DMS53 treated with DMSO at 0.1 percent for 48 hours (cell line): ENCODE measurements around the gene FKBP6.
"Not testable (repeated sequence)": the region's sequence is repeated elsewhere in the genome, so short reads cannot be mapped to it uniquely, and the experiment has no call there.

Experiments used
- DNase-seq: peaks from one replicate; lab custom pipeline; 2025; ENCODE audit not compliant: unreplicated experiment; lab: John Stamatoyannopoulos, UW

The FKBP6 gene

DNA sequence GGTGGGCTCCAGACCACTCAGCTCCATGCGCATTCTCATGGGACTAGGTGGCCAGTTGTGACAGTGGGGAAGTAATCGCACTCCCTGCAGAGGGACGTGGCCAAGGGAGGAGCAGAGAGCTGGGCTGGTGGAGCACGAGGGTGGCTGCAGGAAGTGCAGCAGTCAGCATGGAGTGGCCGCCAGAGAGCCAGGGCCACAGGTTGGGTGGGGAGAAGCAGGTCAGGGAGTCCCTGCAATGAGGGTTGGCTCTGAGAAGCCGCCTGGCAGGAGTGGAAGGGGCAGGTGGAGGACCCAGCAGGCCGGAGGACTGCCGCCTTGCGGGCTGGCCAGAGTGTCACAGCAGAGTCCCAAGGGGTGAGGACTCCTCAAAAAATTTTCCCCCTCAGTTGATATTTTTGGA is 26.2 kb downstream of the FKBP6 start:
- DNase-seq: no peak

DNA sequence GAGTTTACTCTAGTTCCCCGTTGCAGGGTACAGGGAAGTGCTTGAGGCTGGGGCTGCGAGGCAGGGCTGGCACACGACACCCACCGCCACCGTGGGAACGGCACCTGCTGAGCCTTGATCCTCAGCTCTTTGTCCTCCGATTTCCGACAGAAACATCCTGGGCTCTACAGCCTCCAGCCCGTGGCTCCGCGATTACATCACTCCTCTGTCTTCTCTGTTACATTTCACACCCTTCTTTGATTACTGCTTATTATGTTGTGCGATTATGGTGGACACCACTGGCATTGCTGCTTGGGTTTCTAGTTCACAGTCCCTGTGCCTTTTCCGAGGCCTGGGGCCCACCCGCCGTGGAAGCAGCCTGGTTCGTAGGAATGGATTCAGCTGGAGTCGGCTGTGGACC is 26.9 kb downstream of the FKBP6 start:
- DNase-seq: no peak

DNA sequence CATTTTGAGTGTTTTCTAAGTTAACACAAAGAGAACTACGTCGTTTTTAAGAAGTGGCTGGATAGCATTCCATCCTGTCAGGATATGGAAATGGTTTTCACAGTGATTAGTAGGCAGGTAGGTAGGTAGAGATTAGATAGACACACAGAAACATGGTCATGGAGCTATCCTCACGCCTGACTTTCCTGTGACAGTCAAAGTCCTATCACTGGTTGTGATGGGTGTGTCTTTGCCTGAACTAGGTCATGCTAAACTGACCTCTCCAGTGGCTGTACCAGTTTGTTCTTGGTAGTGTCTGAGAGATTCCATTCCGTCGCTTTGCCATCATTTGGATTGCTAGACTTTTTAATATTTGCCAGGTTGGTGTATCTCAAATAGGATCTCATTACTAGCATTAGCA is 28.2 kb downstream of the FKBP6 start:
- no peak for DNase-seq

DNA sequence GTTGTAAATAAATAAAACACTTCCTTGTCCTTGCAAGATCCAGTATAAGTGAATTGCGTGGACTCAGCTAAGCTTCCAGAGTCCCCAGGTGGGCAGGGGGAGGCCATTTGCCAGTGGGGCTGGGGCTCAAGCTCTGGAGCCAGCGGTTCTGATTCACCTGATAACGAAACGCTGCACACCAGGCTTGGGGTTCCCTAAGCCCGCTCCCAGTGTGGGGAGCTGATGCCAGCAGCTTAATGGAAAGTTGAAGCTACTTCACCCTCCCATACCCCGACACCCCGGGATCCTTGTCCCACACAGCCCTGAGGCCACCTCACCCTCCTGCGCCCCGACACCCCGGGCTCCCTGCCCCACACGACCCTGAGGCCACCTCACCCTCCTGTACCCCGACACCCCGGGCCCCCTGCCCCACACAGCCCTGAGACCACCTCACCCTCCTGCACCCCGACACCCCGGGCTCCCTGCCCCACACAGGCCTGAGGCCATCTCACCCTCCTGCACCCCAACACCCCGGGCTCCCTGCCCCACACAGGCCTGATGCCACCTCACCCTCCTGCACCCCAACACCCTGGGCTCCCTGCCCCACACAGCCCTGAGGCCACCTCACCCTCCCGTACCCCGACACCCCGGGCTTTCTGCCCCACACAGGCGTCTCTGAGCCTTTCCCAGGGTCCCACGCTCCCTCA is 30.8 kb downstream of the FKBP6 start:
- no peak for DNase-seq

DNA sequence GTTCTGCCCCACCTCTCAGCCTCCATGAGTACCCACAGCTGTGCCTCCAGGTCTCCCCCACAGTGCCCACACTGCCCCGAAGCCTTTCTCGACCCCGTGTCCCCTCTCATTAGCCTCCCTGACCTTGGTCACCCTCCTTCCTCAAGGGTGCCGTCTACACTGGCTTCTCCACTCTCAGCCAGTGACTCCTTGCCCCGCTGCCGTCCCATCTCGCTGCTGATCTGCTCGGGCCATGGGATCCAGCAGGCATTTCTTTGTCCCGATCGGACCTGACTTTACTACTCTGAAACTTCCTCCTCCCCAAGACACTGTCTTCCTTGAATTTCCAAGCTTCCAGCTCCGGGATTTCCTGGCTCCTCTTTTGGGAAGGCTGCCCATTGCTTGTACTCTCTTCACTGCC is 31.3 kb downstream of the FKBP6 start:
- no peak for DNase-seq

DNA sequence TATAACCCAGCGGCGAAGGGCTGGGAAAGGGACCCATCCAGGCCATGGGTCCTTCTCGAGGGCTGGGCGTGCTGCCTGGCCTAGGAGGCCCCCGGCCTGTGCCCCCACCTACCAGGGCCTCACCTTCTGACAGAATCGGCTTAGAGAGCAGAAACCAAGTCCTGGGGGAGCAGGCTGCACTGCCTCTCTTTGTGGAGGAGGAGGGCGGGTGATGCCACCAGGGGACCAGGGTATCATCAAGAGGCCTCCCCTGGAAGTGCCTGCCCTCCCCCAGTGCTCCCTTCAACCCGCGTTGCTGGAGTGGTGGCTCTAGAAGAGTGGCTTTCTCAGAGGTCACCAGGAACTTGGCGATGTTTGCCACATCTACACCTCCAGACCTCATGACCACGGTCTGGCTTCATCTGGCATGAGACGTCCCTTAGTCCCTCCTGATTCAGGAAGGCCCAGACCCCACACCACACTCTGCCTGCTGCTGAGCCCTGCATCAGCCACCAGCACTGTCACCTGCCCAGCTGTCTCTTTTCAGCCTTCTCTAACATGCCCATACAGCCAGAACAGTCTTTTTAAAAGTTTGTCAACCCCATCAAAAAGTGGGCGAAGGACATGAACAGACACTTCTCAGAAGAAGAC is 31.9 kb downstream of the FKBP6 start:
- no peak for DNase-seq

DNA sequence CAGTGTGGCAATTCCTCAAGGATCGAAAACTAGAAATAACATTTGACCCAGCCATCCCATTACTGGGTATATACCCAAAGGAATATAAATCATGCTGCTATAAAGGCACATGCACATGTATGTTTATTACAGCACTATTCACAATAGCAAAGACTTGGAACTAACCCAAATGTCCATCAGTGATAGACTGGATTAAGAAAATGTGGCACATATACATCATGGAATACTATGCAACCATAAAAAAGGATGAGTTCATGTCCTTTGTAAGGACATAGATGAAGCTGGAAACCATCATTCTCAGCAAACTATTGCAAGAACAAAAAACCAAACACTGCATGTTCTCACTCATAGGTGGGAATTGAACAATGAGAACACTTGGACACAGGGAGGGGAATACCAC is 32.6 kb downstream of the FKBP6 start:
- not testable (repeated sequence) for DNase-seq

DNA sequence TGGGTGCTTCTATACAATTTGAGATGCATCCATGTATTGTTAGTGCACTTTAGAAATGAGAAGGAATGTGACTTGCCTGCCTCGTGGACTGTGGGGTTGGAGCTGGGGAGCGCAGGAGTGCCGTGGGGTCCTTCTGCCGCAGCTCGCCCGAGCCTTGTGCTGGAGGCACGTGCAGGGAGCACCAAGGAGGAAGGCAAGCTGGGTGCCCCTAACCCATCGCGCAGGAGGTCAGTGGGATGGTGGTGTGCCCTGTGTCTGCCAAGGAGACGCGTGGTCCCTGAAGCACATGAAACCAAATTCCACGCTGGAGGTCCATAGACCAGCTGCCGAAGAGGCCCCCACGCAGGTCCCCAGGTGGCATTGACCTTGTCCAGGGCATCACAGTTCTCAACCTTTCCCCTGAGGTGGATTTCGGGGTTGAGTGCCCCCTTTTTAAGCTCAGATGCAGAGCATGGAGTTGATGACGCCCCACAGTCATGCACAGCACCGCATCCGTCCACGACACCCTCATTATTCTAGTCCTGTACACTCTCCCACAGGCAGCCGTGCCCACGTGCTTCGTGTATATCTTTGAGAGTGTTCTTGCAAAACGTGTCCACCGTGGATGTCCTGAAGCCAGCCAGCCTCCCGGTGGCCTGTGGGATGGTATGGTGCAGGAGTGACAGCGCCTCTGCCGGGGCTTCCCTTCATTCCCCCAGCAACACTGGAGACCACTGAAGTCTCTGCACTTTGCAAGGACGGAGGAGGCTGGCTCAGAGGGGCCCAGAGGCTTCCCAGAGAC is 35.5 kb downstream of the FKBP6 start:
- no peak for DNase-seq

DNA sequence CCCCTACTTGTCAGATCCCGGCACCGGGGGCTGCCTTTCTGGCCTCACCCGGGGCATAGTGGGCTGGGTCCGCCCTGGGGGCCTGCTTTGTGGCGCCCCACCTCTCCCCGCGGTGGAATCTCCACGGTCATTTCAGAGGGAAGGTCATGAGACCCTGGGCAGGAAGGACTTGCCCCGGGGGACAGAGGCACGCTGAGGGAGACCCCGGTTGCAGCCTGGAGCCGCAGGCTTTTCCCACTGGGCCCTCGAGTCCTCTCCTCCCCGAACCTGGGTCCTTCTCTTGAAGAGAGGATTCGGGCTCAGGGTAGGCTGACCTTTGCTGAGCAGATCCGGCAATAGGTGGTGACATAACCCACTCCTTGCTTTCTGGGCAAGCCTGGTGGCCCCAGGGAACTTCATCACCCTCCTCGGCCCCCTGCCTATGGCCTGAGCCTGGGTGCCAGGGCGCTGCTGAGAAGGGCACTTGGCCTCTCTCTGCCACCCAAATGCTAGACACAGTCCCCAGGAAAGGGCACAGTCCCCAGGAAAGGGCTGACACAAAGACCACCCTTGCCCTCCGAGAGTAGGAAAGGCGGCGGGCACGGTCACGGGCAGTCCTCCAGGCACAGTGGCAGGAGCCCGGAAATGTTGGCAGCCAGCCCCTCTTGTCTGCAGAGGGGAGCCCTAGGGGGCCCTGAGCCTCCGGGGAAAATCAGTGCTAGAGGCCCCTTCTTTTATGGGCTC is 36.2 kb downstream of the FKBP6 start:
- DNase-seq: no peak

DNA sequence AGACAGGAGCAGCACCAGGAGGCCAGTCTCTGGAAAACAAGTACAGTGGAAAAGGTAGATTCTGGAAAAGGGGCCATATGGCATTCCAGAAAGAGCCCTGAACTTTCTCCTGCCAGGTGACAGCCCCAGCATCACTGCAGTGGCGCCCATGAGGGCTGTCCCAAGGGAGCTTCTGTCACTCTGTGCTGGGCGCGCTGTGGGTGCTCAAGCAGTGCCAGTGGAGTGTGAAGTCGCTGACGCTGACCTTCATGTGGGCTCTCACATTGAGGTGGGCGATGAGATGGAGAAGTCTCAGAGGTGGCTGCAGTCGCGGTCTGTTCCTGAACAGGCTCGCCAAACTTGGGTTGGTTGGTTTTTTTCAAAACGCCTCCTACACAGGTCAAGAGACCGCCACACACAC is 38.2 kb downstream of the FKBP6 start:
- DNase-seq: no peak

DNA sequence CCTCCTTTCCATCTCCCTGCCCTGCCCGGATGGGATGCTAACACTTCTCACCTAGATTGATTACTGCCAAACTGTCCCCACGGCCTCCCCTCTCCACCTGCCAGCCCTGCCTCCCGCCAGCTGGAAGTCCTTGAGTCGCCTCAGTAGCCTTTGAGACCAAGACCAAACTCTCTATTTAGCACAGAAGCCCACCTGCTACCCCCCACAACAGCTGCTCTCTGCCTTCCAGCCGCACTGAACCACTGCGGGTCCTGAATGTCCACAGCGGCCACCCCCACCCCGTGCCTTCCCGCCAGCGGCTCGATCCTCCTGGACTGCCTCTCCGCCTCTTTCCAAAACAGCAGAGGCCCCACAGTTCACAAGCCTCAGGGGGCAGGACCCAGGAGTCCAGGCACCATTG is 39.0 kb downstream of the FKBP6 start:
- no peak for DNase-seq

DNA sequence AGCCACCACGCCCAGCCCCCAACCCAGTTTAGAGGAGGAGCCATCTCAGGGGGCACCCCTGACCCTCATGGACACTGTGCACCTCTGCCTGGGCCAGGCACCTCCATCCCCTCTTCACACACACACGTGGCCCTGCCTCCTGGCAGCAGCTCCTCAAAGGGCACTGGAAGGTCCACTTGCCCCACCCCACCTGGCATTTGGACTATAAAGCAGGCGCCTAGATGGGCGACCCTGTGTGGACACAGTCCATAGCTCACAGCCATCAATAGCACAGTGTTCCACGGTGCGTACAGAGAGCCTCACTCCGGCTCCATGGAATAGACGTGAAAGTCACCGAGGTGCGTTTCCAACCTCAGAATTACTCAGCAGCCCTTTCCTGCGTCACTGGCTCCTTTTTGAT is 41.0 kb downstream of the FKBP6 start:
- DNase-seq: no peak

DNA sequence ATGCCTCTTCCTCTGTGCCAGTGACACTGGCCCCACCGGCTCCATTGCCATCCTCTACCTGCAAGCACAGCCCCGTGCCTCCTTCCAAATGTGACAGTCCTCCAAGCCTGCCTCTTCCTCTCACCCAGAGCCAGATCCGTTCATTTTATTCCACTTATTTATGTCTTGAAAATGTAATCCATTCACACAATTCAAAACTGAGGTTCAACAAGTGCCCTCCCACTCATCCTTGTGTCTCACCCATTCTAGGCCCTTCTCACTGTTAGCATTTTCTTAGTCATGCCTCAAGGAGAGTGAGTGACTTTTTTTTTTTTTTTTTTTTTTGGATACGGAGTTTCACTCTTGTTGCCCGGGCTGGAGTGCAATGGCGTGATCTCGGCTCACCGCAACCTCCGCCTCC is 41.7 kb downstream of the FKBP6 start:
- DNase-seq: no peak

DNA sequence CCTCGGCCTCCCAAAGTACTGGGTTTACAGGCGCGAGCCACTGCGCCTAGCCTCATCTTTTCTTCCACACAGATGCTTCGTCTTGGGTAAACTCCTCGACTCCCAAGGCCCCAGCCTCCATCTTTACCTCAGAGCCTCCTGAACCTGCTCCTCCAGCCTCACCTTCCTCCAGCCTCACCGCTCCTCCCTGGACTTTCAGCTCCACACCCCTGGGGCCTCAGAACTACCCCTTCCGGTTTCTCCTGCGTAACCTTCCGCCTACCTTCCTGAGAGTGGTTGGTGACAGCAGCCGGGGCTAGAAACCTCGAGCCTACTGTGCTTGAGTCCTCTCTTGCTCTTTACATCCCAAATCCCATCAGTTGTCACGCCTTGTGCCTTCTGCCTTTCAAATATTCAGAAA is 45.8 kb downstream of the FKBP6 start:
- no peak for DNase-seq

DNA sequence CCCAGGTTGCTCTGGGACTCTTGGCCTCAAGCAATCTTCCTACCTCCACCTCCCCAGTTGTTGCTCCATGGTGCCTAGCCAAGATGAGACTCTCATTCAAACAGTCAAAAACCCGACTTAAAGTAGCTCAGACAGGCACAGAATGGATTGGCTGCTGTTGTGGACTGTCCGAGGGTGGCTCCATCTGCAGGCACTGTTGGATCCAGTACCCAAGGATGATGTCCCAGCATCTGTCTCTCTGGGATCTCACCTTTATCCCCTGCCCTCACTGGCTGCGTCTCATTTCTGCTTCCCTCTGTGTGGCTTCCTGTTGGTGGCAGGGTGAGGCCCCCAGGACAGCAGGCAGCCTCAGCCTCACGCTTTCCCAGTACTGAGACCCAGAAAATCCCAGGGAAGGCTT is 48.3 kb downstream of the FKBP6 start:
- DNase-seq: not testable (repeated sequence)

DNA sequence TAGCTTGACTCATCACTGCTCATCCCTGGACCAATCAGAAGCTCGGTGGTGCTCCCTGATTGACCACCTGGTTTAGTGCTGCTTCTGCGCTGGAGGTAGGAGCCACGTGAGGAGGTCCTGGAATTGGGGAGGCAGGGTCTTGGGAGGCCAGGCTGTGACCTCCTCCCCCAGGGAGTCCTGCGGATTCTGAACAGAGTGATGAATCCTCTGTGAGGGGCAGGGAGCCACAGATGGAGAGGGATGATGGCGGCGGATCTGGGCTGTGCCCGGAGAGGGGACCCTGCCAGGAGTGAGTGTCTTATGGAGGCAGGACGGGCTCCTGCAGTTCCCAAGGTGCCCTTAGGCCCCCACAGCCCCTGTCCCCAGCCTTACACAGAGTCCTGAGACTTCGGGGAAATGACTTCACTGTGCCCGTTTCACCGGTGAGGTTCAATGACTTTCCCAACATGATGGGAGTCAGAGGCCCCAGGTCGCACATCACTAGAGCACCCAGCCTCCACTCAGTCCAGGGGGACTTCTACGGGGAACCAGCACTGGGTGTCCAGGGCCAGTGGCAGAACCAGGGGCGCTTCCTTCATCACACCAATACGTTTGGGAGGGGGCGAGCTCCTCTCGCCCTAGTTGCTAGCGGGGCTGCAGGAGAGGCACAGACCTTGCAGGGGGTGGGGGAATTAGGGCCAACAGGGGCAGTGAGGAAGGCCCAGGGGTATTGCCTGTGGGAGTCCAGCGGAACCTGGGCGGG is 48.9 kb downstream of the FKBP6 start:
- DNase-seq: no peak

DNA sequence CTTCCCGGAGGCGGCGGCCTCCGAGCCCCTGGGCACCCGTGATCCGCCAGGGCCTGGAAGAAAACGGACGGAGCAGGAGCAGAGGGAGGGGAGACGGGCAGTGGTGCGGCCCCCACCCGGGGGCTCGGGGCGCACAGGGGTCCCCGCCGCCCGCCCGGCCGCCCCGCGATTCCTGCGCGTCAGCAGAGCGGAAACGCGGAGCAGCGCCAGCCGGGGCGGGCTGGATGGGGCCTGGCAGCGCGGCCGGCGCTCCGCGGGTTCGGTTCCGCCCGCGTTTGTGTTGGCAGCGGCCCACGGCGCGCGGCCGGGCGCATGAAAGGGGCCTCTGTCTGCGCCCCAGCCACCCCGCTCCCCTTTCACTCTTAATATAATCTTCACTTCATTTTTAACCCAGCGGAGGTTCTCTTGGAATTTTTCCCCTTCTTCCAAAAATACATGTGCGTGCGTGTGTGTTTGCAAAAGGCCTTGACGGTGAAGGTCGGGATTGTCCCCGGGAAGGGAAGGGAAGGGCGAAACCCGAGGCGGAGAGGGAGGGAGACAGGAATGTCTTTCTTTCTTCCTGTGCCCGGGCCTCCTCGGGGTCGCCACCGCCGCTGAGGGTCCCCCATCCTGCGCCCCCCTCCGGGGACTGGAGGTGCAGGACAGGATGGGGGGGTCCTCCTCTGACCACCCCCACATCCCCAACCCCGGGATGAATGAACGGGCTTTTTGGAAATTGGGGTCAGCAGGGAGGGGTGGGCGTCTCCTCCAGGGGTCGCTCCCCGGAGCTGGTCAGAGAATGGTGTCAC is 49.6 kb downstream of the FKBP6 start:
- not testable (repeated sequence) for DNase-seq

DNA sequence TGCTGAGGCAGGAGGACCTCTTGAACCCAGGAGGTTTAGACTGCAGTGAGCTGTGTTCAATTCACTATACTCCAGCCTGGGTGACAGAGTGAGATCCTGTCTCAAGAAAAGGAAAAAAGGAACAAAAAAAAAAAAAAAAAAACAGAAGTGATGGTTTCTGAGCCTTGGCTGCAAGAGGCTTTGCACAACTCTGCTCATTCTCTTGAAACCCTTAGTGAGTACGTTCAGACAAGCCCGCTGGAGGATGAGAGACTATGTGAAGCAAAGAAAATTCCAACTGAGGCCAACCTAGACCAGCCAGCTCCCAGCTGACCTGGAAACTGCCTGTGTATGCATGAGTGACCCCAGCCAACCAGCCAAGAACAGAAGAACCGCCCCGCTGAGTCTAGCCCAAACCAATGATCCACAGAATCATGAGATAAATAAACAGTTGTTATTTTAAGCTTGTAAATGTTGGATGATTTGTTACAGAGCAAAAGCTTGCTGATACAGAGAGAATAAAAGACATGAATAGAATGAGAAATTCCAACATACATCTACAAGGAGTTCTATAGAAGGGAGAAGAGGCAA is 55.1 kb downstream of the FKBP6 start:
- DNase-seq: no peak

DNA sequence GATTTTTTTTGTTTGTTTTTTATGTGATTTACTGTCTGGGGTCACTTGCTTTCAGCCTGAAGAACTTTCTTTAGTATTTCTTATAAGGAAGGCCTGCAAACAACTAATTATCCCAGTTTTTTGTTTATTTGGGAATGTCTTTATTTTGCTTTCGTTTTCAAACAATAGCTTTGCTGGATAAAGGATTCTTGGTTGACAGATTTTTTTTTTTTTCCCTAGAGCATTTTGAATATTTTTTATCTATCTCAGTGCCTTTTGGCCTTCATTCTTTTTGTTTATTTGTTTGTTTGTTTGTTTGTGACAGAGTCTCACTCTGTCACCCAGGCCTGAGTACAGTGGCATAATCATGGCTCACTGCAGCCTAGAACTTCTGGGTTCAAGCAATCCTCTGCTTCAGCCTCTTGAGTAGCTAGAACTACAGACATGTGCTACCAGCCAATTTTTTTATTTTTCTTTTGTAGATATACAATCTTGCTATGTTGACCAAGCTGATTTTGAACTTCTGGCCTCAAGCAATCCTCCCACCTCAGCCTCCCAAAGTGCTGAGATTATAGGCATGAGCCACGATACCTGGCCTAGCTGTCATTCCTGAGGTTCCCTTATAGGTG is 59.4 kb downstream of the FKBP6 start:
- no peak for DNase-seq
